Measurements from ENCODE around the gene CUBN.
A peak's percentile ranks its signal among the peaks of the same experiment; 100 is the strongest.

CUBN gene

GRCh38 chr10:16787361-16787791 is 342.2 kb downstream of the CUBN start:
- peak; percentile 58 for DNase-seq (ENCODE audit: low read depth)

- no peak for DNase-seq (ENCODE audit: low read depth)
Observed at GRCh38 chr10:16780338-16780880, 349.2 kb downstream of the CUBN start.

- peak; percentile 55 for DNase-seq (ENCODE audit: low read depth)
Observed at GRCh38 chr10:16779384-16779915, 350.2 kb downstream of the CUBN start.

GRCh38 chr10:16777473-16778370 is 351.9 kb downstream of the CUBN start:
- DNase-seq (ENCODE audit: low read depth): no peak

- DNase-seq (ENCODE audit: low read depth): no peak
Observed at GRCh38 chr10:16776896-16777295, 352.7 kb downstream of the CUBN start.
